Omental fat pad (tissue), 4 donors: ENCODE measurements around the gene CHST13. TPM values are rescaled to one million over a fixed set of nuclear protein-coding genes. Genes with fewer than 3 reads are reported as not detected.

Experiments
- ATAC-seq: fragments of 150-250 bp; one replicate; pipeline ENCODE4 v1.9.1; 2016; ENCODE audit warnings: mild to moderate bottlenecking, moderate library complexity; ENCODE audit not compliant: low FRiP score
- DNase-seq: peaks from one replicate; pipeline ENCODE4 v3.0.0-alpha.2; 2019; ENCODE audit warnings: low spot score
- total RNA-seq, 4 donors: library from RNA; depleted of rRNA; stranded (reverse); fragments of >200 nt; gene quantifications; one replicate each; pipeline ENCODE4 v1.1.0, GENCODE V29; 2016
- TF ChIP-seq, protein P1 (sequence below), 3 donors: fragments of 450-650 bp; IDR thresholded peaks; one replicate each; pipeline ENCODE4 v1.5.1; 2016 to 2017; ENCODE audit warnings: antibody characterized with exemption in 3 of 3, mild to moderate bottlenecking in 3 of 3, moderate library complexity in 2 of 3

Gene CHST13
- total RNA-seq, 4 donors from 2014 or later = 0.46 to 2.3 (median 1.7) TPM; not detected in 1

DNA sequence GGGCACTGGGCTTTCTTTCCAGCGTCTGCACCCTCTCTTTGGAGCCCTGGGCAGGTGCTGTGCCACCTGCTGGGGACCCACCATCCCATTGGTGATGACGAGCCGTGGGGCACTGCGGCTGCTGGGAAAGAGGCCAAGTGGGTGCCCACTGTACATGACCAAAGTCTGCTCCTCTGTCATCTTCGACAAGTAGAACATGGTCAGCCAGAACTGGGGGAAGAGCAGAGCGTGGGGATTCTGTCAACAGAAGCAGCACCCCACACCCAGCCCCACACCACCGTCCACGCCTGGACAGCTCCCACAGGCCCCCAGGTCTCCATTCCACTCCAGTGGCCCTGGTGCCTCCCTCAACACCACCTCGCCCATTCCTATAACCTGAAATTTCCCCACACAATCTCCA, 16.1 kb upstream of the CHST13 start:
- no peak for DNase-seq
- TF ChIP-seq, protein P1, sequence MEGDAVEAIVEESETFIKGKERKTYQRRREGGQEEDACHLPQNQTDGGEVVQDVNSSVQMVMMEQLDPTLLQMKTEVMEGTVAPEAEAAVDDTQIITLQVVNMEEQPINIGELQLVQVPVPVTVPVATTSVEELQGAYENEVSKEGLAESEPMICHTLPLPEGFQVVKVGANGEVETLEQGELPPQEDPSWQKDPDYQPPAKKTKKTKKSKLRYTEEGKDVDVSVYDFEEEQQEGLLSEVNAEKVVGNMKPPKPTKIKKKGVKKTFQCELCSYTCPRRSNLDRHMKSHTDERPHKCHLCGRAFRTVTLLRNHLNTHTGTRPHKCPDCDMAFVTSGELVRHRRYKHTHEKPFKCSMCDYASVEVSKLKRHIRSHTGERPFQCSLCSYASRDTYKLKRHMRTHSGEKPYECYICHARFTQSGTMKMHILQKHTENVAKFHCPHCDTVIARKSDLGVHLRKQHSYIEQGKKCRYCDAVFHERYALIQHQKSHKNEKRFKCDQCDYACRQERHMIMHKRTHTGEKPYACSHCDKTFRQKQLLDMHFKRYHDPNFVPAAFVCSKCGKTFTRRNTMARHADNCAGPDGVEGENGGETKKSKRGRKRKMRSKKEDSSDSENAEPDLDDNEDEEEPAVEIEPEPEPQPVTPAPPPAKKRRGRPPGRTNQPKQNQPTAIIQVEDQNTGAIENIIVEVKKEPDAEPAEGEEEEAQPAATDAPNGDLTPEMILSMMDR (IDR thresholded peaks at IDR 0.05) = no peak
- no peak for ATAC-seq

DNA sequence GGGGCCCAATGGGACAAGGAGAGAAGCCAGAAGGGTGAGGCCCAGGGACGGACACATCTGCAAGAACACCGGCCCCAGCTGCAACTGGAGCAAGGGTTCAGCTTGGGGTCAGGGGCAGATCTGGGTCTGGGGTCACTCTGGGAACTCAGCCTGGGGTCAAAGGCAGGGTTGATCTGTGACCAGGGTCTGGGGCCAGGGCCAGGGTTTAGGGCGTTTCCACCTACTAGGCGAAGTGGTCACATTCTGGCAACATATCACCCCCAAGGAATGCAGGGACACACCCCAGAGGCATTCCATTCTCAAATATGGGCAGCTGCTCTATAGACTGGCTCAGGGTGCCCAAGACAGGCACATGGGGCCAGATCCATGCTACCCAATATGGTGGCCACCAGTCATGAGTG, 15.4 kb upstream of the CHST13 start:
- peak; percentile 24 for ATAC-seq
- DNase-seq = no peak
- TF ChIP-seq, protein P1 (IDR thresholded peaks at IDR 0.05) = no peak

DNA sequence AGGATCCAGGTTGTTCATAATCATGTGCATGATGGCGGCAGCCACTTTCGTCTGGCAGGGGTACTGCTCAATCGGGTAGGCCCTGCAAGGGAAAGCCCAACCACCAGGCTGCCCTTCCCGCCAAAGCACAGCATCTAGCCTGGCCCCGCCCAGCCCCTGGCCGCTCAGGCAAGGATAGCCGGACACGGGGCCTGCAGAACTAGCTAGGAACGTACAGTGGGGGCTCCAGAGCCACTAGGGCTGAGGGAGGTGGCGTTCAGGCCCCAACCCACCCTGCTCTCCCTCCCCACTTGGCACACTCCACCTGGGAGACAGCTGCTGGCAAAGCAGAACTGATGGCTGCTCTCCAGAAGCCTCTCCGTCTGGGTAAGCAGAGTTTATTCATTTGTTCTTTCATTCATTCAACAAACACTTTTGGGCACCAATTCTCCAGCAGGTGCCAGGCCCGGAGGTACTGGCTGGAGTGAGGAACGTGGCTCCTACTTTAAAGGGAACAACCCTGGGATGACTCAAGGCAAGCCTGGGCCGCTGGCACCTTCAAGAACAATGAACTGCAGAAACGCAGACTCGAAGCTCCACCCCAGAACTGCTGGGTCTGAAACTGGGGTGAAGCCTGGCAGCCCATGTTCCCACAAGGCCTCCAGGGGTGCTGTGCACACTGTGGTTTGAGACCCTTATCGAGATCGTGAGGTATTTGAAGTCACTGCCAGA, 14.2 kb upstream of the CHST13 start:
- TF ChIP-seq, protein P1 (IDR thresholded peaks at IDR 0.05) = no peak
- no peak for DNase-seq
- no peak for ATAC-seq

DNA sequence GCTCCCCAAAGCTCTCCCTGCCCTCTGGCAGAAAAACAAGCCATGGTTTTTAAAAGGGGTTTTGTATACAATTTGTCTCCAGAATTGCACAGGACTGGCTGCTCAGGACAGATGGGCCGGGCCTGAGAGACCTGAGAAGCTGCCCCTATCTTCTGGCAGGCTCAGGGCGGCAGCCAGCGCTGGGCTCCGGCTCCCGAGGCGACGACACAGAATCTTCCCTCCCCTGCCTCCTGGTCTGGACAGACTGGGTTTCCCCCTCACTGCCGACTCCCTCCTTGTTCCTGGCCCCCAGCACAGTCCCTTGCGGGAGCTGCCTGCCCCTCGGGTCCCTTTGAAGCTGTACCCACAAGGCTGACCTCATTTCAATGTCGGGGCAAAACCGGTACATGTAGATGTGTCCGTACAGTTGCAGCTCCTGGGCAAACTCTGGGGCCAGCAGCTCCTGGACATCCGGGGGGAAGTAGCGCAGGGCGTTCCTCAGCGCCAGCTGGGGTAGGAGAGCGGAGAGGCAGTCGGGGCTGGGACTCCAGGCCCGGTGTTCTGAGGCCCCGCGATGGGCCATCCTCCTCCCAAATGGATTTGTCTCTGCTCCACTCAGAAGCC, 13.5 kb upstream of the CHST13 start:
- ATAC-seq (no peak), DNase-seq (no peak)
- TF ChIP-seq, protein P1 (IDR thresholded peaks at IDR 0.05) = no peak

DNA sequence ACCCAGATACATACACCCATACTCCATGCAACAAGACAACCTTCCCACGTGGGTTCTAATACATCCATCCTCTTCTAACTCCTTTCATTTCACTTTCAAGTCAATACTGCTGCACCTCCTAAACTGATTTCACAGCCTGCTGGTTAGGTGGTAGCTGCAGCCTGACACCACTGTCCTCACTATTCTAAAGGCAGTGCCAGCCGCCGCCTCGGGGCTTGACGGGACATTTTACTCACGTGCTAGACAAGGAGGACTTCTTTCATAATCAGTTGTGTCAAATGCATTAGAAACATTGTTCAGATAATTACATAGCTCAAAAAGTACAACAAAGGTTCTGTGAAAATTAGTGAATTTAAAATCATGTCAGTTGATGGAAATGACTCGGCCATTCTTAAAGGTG, 12.7 kb upstream of the CHST13 start:
- no peak for DNase-seq

DNA sequence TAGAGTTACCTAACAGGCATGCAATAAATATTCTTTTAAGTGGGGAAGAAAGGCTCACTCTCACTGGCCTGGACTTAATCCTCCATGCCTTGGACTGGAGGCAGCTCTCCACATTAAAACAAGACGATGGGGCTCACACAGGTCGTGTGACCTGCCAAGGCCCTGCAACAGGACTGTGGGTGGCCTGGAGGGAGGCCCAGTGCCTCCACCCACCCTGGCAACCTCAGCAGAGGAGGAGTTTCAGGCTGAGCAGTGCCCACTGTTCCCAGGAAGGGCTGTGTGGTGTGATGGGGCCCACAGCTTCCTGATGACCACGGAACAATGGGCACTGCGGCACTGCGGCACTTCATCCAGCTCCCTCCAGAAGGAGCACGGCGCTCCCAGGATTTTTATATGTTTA, 11.9 kb upstream of the CHST13 start:
- DNase-seq (no peak), ATAC-seq (no peak)
- TF ChIP-seq, protein P1 (IDR thresholded peaks at IDR 0.05) = no peak

More for the DNA sequence above, 12.7 kb upstream of the CHST13 start:
- TF ChIP-seq, protein P1 (IDR thresholded peaks at IDR 0.05) = no peak
- no peak for ATAC-seq
